RWPE1 (cell line): ENCODE data around the gene FOXN4.

Experiments
- CTCF ChIA-PET: fragments of 350-600 bp; sonication (Branson Sonifier 250); formaldehyde crosslinking; extraction: SDS; loops from one replicate; lab custom pipeline; 2021; lab: Yijun Ruan, JAX
- POLR2A ChIA-PET: fragments of 400-600 bp; formaldehyde crosslinking; extraction: SDS; loops from one replicate; lab custom pipeline; 2020; ENCODE audit warnings: antibody characterized with exemption; ENCODE audit not compliant: low non-redundant PET; lab: Yijun Ruan, JAX
- DNase-seq: peaks from one replicate; pipeline ENCODE4 v3.0.0; 2012; ENCODE audit warnings: low spot score
- H3K27ac ChIP-seq: fragments of 450-650 bp; 2 replicates; pipeline ENCODE4 v1.5.1; 2017
- CTCF ChIP-seq: fragments of 450-650 bp; conservative IDR thresholded peaks from 2 replicates; pipeline ENCODE4 v1.5.1; 2017; ENCODE audit warnings: low read depth, mild to moderate bottlenecking

Gene FOXN4

GRCh38 chr12:109299849-109300248, 9.2 kb downstream of the FOXN4 start:
- ChIA-PET POLR2A (no interaction called here), CTCF (no interaction called here)
- no peak for DNase-seq
- no peak overlapping the region for H3K27ac ChIP-seq
- TF ChIP-seq CTCF = no peak

GRCh38 chr12:109296431-109296830, 12.7 kb downstream of the FOXN4 start:
- CTCF ChIA-PET = no interaction called here
- POLR2A ChIA-PET = no interaction called here
- no peak for TF ChIP-seq CTCF

GRCh38 chr12:109295764-109296425, 13.2 kb downstream of the FOXN4 start:
- ChIA-PET POLR2A (no interaction called here), CTCF (no interaction called here)
- no peak for DNase-seq
- no peak for TF ChIP-seq CTCF
- no peak overlapping the region for H3K27ac ChIP-seq

More at GRCh38 chr12:109296431-109296830, 12.7 kb downstream of the FOXN4 start:
- DNase-seq = no peak
- no peak overlapping the region for H3K27ac ChIP-seq

GRCh38 chr12:109294286-109294796, 14.7 kb downstream of the FOXN4 start:
- ChIA-PET POLR2A (no interaction called here), CTCF (interaction anchor here (0.7 kb wide), 1 partner anchor 30 kb away, joined by 3 read pairs; no protein-coding TSS in a partner anchor)

GRCh38 chr12:109293106-109293505, 16.0 kb downstream of the FOXN4 start:
- ChIA-PET CTCF (no interaction called here), POLR2A (no interaction called here)
- no peak for TF ChIP-seq CTCF
- no peak for DNase-seq
- no peak overlapping the region for H3K27ac ChIP-seq

More at GRCh38 chr12:109294286-109294796, 14.7 kb downstream of the FOXN4 start:
- no peak for DNase-seq
- TF ChIP-seq CTCF = no peak
- no peak overlapping the region for H3K27ac ChIP-seq

DNA sequence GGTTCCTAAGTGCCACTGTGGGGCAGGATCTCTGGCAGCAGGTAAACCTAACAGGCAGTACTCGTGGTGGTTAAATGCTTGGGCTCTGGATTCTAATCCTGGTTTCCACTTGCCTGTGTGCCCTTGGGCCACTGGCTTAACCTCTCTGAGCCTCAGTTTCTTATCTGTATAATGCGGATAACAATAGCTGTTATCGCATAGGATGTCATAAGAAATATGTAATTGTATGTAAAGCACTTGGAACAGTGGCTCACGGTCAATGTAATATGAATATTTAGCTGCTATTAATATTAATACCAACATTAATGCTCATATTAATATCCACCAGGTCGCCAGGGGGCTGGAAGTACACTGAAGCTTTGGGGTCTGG, 16.8 kb downstream of the FOXN4 start:
- ChIA-PET POLR2A (no interaction called here), CTCF (no interaction called here)
- H3K27ac ChIP-seq = no peak overlapping the region
- DNase-seq = no peak
- no peak for TF ChIP-seq CTCF
